ENCODE results near the gene GPC1.

DNA sequence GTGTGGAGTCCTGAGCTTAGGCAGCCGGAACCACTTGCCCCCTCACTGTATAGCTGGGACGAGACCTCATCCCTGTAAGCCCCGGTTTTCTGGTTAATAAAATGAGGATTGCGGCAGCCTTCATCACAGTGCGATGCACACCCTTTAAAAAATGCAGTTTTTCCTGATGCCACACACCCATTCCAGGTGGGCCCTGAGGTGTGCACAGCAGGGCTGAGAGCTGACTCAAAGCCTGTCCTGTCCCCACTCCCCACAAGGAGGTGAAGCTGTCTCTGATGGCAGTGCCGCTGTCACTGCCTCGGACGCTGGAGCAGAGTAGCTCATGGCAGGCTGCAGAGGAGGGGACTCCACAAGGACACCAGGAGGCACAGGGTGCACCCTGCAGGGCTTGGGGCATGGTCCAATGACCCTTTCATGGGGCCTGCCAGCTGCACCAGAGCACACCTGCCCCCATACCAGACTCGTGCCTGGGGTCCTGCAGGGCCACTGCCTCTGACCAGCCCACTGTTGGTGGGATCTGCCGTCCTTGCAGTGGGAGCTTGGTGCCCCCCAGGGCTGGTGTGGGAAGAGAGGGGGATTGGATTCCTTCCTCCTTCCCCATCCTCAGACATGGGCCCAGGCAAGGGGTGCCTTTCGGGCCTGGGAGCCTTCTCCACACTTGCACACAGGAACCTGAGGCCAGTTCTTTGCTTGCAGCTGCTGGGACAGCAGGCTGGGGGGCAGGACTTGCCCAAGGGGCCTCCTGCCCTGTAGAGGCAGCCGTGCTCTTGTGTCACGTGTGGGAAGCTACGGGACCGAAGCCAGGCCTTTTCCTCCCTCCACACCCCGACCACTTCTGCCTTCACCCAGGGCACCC, 22.8 kb downstream of the GPC1 start:
- TF ChIP-seq, protein P1, sequence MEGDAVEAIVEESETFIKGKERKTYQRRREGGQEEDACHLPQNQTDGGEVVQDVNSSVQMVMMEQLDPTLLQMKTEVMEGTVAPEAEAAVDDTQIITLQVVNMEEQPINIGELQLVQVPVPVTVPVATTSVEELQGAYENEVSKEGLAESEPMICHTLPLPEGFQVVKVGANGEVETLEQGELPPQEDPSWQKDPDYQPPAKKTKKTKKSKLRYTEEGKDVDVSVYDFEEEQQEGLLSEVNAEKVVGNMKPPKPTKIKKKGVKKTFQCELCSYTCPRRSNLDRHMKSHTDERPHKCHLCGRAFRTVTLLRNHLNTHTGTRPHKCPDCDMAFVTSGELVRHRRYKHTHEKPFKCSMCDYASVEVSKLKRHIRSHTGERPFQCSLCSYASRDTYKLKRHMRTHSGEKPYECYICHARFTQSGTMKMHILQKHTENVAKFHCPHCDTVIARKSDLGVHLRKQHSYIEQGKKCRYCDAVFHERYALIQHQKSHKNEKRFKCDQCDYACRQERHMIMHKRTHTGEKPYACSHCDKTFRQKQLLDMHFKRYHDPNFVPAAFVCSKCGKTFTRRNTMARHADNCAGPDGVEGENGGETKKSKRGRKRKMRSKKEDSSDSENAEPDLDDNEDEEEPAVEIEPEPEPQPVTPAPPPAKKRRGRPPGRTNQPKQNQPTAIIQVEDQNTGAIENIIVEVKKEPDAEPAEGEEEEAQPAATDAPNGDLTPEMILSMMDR (IDR thresholded peaks at IDR 0.05): no peak
- no peak for TF ChIP-seq POLR2A (IDR thresholded peaks at IDR 0.05)
